ENCODE data around the gene VIM.

DNA sequence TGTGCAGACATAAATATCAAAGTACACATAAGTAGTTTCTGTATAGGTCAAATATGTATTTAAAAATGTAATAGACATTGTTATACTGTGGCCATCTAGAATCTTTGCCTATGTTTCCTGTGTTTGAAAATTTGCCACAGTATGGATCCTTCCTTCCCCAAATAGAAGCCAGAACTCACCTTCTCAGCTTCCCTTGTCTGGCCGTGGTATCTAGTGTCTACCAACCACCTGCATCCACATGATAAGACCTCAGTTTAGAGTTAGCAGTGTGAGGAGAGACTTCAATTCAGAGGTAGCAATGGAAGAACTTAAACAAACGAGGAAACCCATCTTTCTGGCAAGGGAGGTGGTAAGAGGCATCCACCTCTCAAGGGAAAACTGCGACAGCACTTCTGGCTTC, 31.5 kb upstream of the VIM start:
- TF ChIP-seq POLR2AphosphoS5 (IDR thresholded peaks at IDR 0.05; ENCODE audit: borderline replicate concordance, low read depth, low read length) = no peak
- TF ChIP-seq EZH2 (IDR thresholded peaks at IDR 0.05) = no peak

Data from SK-N-MC (cell line).